Measurements from ENCODE around the gene LAMB3.

Gene LAMB3

GRCh38 chr1:209601809-209602657, 50.2 kb downstream of the LAMB3 start:
- H3K9me3 ChIP-seq (ENCODE audit: low read length) = no peaks in the 10 kb centered on the region
- H2AFZ ChIP-seq (ENCODE audit: low read depth, low read length) = no peak overlapping the region
- H3K4me3 ChIP-seq (ENCODE audit: low read length) = no peak overlapping the region

GRCh38 chr1:209600541-209600940, 51.7 kb downstream of the LAMB3 start:
- Histone ChIP-seq H3K36me3 (ENCODE audit: insufficient read depth, low read length) (no peaks in the 10 kb centered on the region), H3K4me1 (ENCODE audit: insufficient read depth, low read length) (no peaks in the 10 kb centered on the region), H3K4me3 (ENCODE audit: low read length) (no peak overlapping the region), H3K9me3 (ENCODE audit: low read length) (no peaks in the 10 kb centered on the region), H3K27me3 (ENCODE audit: insufficient read depth, low read length) (no peaks in the 10 kb centered on the region), H2AFZ (ENCODE audit: low read depth, low read length) (no peak overlapping the region)

More at GRCh38 chr1:209601809-209602657, 50.2 kb downstream of the LAMB3 start:
- Histone ChIP-seq H3K27me3 (ENCODE audit: insufficient read depth, low read length) (no peaks in the 10 kb centered on the region), H3K36me3 (ENCODE audit: insufficient read depth, low read length) (no peaks in the 10 kb centered on the region), H3K4me1 (ENCODE audit: insufficient read depth, low read length) (no peaks in the 10 kb centered on the region)

- Histone ChIP-seq H3K9me3 (ENCODE audit: low read length) (no peaks in the 10 kb centered on the region), H3K4me1 (ENCODE audit: insufficient read depth, low read length) (no peaks in the 10 kb centered on the region), H2AFZ (ENCODE audit: low read depth, low read length) (no peak overlapping the region), H3K36me3 (ENCODE audit: insufficient read depth, low read length) (no peaks in the 10 kb centered on the region), H3K27me3 (ENCODE audit: insufficient read depth, low read length) (no peaks in the 10 kb centered on the region), H3K4me3 (ENCODE audit: low read length) (no peak overlapping the region)
Measured at GRCh38 chr1:209598227-209598626, 54.0 kb downstream of the LAMB3 start.

- H3K27me3 ChIP-seq (ENCODE audit: insufficient read depth, low read length) = no peaks in the 10 kb centered on the region
Measured at GRCh38 chr1:209597499-209597898, 54.7 kb downstream of the LAMB3 start.

GRCh38 chr1:209595599-209596285, 56.5 kb downstream of the LAMB3 start:
- Histone ChIP-seq H2AFZ (ENCODE audit: low read depth, low read length) (no peak overlapping the region), H3K4me1 (ENCODE audit: insufficient read depth, low read length) (no peaks in the 10 kb centered on the region), H3K27me3 (ENCODE audit: insufficient read depth, low read length) (no peaks in the 10 kb centered on the region), H3K36me3 (ENCODE audit: insufficient read depth, low read length) (no peaks in the 10 kb centered on the region), H3K9me3 (ENCODE audit: low read length) (no peaks in the 10 kb centered on the region), H3K4me3 (ENCODE audit: low read length) (no peak overlapping the region)

More at GRCh38 chr1:209597499-209597898, 54.7 kb downstream of the LAMB3 start:
- Histone ChIP-seq H3K9me3 (ENCODE audit: low read length) (no peaks in the 10 kb centered on the region), H3K4me1 (ENCODE audit: insufficient read depth, low read length) (no peaks in the 10 kb centered on the region), H3K4me3 (ENCODE audit: low read length) (no peak overlapping the region), H3K36me3 (ENCODE audit: insufficient read depth, low read length) (no peaks in the 10 kb centered on the region), H2AFZ (ENCODE audit: low read depth, low read length) (no peak overlapping the region)

GRCh38 chr1:209595028-209595427, 57.2 kb downstream of the LAMB3 start:
- no peaks in the 10 kb centered on the region for H3K4me1 ChIP-seq (ENCODE audit: insufficient read depth, low read length)
- H3K27me3 ChIP-seq (ENCODE audit: insufficient read depth, low read length) = no peaks in the 10 kb centered on the region
- no peaks in the 10 kb centered on the region for H3K9me3 ChIP-seq (ENCODE audit: low read length)
- no peaks in the 10 kb centered on the region for H3K36me3 ChIP-seq (ENCODE audit: insufficient read depth, low read length)
- H2AFZ ChIP-seq (ENCODE audit: low read depth, low read length) = no peak overlapping the region
- no peak overlapping the region for H3K4me3 ChIP-seq (ENCODE audit: low read length)

GRCh38 chr1:209594440-209594839, 57.8 kb downstream of the LAMB3 start:
- H3K36me3 ChIP-seq (ENCODE audit: insufficient read depth, low read length) = no peaks in the 10 kb centered on the region
- no peaks in the 10 kb centered on the region for H3K9me3 ChIP-seq (ENCODE audit: low read length)
- H3K4me3 ChIP-seq (ENCODE audit: low read length) = no peak overlapping the region
- H3K27me3 ChIP-seq (ENCODE audit: insufficient read depth, low read length) = no peaks in the 10 kb centered on the region
- H3K4me1 ChIP-seq (ENCODE audit: insufficient read depth, low read length) = no peaks in the 10 kb centered on the region
- no peak overlapping the region for H2AFZ ChIP-seq (ENCODE audit: low read depth, low read length)

GRCh38 chr1:209593747-209594146, 58.5 kb downstream of the LAMB3 start:
- Histone ChIP-seq H3K4me3 (ENCODE audit: low read length) (no peak overlapping the region), H3K36me3 (ENCODE audit: insufficient read depth, low read length) (no peaks in the 10 kb centered on the region), H3K27me3 (ENCODE audit: insufficient read depth, low read length) (no peaks in the 10 kb centered on the region), H3K4me1 (ENCODE audit: insufficient read depth, low read length) (no peaks in the 10 kb centered on the region), H2AFZ (ENCODE audit: low read depth, low read length) (no peak overlapping the region), H3K9me3 (ENCODE audit: low read length) (no peaks in the 10 kb centered on the region)

GRCh38 chr1:209590405-209590804, 61.8 kb downstream of the LAMB3 start:
- Histone ChIP-seq H3K9me3 (ENCODE audit: low read length) (no peaks in the 10 kb centered on the region), H3K4me1 (ENCODE audit: insufficient read depth, low read length) (no peaks in the 10 kb centered on the region), H3K27me3 (ENCODE audit: insufficient read depth, low read length) (peaks cover 10% of the 10 kb centered on the region), H2AFZ (ENCODE audit: low read depth, low read length) (no peak overlapping the region), H3K4me3 (ENCODE audit: low read length) (no peak overlapping the region), H3K36me3 (ENCODE audit: insufficient read depth, low read length) (no peaks in the 10 kb centered on the region)

- Histone ChIP-seq H3K4me1 (ENCODE audit: insufficient read depth, low read length) (no peaks in the 10 kb centered on the region), H3K4me3 (ENCODE audit: low read length) (no peak overlapping the region), H3K9me3 (ENCODE audit: low read length) (no peaks in the 10 kb centered on the region), H2AFZ (ENCODE audit: low read depth, low read length) (no peak overlapping the region), H3K27me3 (ENCODE audit: insufficient read depth, low read length) (peaks cover 14% of the 10 kb centered on the region), H3K36me3 (ENCODE audit: insufficient read depth, low read length) (no peaks in the 10 kb centered on the region)
Measured at GRCh38 chr1:209589863-209590262, 62.4 kb downstream of the LAMB3 start.

- Histone ChIP-seq H3K4me3 (ENCODE audit: low read length) (no peak overlapping the region), H3K4me1 (ENCODE audit: insufficient read depth, low read length) (no peaks in the 10 kb centered on the region)
Measured at GRCh38 chr1:209589440-209589839, 62.8 kb downstream of the LAMB3 start.

GRCh38 chr1:209587789-209588188, 64.4 kb downstream of the LAMB3 start:
- Histone ChIP-seq H3K4me1 (ENCODE audit: insufficient read depth, low read length) (no peaks in the 10 kb centered on the region), H3K4me3 (ENCODE audit: low read length) (no peak overlapping the region), H3K27me3 (ENCODE audit: insufficient read depth, low read length) (peaks cover 19% of the 10 kb centered on the region), H3K36me3 (ENCODE audit: insufficient read depth, low read length) (no peaks in the 10 kb centered on the region), H3K9me3 (ENCODE audit: low read length) (no peaks in the 10 kb centered on the region), H2AFZ (ENCODE audit: low read depth, low read length) (no peak overlapping the region)

More at GRCh38 chr1:209589440-209589839, 62.8 kb downstream of the LAMB3 start:
- Histone ChIP-seq H3K9me3 (ENCODE audit: low read length) (no peaks in the 10 kb centered on the region), H3K36me3 (ENCODE audit: insufficient read depth, low read length) (no peaks in the 10 kb centered on the region), H3K27me3 (ENCODE audit: insufficient read depth, low read length) (peaks cover 18% of the 10 kb centered on the region), H2AFZ (ENCODE audit: low read depth, low read length) (no peak overlapping the region)

GRCh38 chr1:209586221-209586740, 65.9 kb downstream of the LAMB3 start:
- Histone ChIP-seq H2AFZ (ENCODE audit: low read depth, low read length) (no peak overlapping the region), H3K4me1 (ENCODE audit: insufficient read depth, low read length) (no peaks in the 10 kb centered on the region), H3K9me3 (ENCODE audit: low read length) (no peaks in the 10 kb centered on the region), H3K4me3 (ENCODE audit: low read length) (no peak overlapping the region), H3K27me3 (ENCODE audit: insufficient read depth, low read length) (peaks cover 19% of the 10 kb centered on the region), H3K36me3 (ENCODE audit: insufficient read depth, low read length) (no peaks in the 10 kb centered on the region)

All from neuron (in vitro differentiated cells).